Neuron (in vitro differentiated cells): ENCODE data around the gene OR2A1.
"Not testable (repeated sequence)": the region's sequence is repeated elsewhere in the genome, so short reads cannot be mapped to it uniquely, and the experiment has no call there.

Experiments used
- H2AFZ ChIP-seq: one replicate; pipeline ENCODE4 v1.6.1; 2013; ENCODE audit warnings: low read depth, mild to moderate bottlenecking, inconsistent platforms, low read length, moderate library complexity
- H3K27me3 ChIP-seq: one replicate; pipeline ENCODE4 v1.6.1; 2013; ENCODE audit warnings: low read length; ENCODE audit not compliant: insufficient read depth
- H3K36me3 ChIP-seq: one replicate; pipeline ENCODE4 v1.6.1; 2013; ENCODE audit warnings: low read length; ENCODE audit not compliant: insufficient read depth
- H3K4me1 ChIP-seq: one replicate; pipeline ENCODE4 v1.6.1; 2013; ENCODE audit warnings: low read length; ENCODE audit not compliant: insufficient read depth
- H3K4me3 ChIP-seq: 2 replicates; pipeline ENCODE4 v1.5.1; 2013; ENCODE audit warnings: mild to moderate bottlenecking, low read length, moderate library complexity
- H3K9me3 ChIP-seq: one replicate; pipeline ENCODE4 v1.6.1; 2013; ENCODE audit warnings: low read length

The OR2A1 gene, protein sequence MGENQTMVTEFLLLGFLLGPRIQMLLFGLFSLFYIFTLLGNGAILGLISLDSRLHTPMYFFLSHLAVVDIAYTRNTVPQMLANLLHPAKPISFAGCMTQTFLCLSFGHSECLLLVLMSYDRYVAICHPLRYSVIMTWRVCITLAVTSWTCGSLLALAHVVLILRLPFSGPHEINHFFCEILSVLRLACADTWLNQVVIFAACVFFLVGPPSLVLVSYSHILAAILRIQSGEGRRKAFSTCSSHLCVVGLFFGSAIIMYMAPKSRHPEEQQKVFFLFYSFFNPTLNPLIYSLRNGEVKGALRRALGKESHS

DNA sequence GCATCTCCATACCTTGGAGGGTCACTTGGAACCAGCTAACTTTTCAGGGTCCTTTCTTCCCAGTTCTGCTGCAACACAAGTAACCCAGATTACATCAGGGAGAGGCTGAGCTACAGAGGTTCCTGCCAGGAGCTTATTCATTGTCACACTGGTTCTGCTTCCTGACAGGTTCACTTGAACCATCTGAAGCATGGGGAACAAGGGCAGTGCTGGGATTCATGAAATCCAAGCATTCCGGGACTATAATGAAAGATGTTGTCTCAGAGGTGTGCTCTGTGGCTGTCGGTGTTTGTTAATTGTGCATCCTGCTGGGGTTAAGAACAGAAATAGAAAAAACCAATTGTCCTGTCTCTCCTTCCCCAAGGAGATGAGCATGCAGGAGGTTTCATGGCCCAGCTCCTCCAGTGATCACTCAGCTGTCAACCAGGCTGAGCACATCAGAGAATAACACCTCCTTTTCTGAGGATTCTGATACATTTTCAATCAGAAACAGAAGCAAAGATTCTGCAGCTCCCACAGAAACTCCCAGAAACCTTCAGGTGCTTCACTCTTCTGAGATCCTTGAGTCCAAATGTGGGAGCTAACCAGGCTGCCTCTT lies at the start of gene OR2A1:
OR2A1 (plus strand) TSS at position 548 of the 598 bp plus-strand sequence. CDS start 5,706 bp downstream, outside the sequence.
- not testable (repeated sequence) for H2AFZ ChIP-seq, H3K27me3 ChIP-seq, H3K4me1 ChIP-seq, H3K9me3 ChIP-seq, H3K36me3 ChIP-seq, H3K4me3 ChIP-seq

DNA sequence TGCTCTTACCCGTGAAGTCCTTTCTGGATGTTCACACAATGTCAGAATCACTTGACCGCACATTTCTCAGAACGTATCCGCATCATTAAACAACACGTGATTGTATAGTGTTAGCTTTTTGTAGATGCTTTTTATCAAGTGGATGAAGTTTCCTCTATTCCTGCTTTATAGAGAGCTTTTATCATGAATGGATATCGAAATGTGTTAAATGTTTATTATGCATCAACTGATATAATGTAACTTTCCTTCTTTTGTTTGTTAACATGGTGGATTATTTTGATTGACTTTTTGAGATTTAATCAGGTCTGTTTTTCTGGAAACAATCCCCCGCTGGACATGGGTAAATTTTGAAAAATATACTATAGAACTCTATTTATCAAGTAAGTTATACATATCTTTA lies 47.5 kb upstream of the OR2A1 start, which contains the start of gene OR2A7:
OR2A7 (minus strand) TSS at position 101 of the 400 bp plus-strand sequence. CDS start 5,164 bp downstream, outside the sequence.
- not testable (repeated sequence) for H3K9me3 ChIP-seq, H3K36me3 ChIP-seq, H3K4me3 ChIP-seq, H3K4me1 ChIP-seq, H2AFZ ChIP-seq, H3K27me3 ChIP-seq

DNA sequence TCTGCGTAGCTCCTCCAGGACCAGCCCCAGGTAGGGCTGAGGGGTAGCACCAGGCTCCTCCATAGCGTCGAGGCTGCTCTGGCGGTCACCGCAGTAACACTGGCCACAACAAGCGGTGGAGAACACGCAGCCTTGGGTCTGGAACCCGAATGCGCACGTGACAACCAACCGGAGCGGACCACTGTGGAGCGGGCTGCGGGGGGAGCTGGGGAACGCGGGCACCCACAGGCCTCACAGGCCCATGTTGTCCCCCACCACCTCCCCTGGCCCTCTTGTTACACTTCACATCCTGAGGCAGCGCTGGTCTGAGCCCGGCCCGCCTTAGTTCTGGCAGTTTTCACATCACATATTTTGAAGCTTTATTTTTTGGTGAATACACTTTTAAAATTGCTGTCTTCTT lies 43.0 kb upstream of the OR2A1 start, which contains the start of gene CTAGE8:
CTAGE8 (minus strand) TSS at position 101 of the 400 bp plus-strand sequence; CDS start at position 63, 38 bp downstream.
- H3K4me1 ChIP-seq = not testable (repeated sequence)

GRCh38 chr7:144275281-144275680 lies 36.9 kb upstream of the OR2A1 start:
- H3K4me3 ChIP-seq, H3K36me3 ChIP-seq, H3K9me3 ChIP-seq, H3K27me3 ChIP-seq, H3K4me1 ChIP-seq, H2AFZ ChIP-seq: not testable (repeated sequence)

More for the DNA sequence above, 43.0 kb upstream of the OR2A1 start, which contains the start of gene CTAGE8:
- not testable (repeated sequence) for H3K27me3 ChIP-seq, H3K36me3 ChIP-seq, H3K9me3 ChIP-seq, H2AFZ ChIP-seq, H3K4me3 ChIP-seq

- H3K27me3 ChIP-seq, H3K4me3 ChIP-seq, H3K4me1 ChIP-seq, H2AFZ ChIP-seq, H3K9me3 ChIP-seq, H3K36me3 ChIP-seq: not testable (repeated sequence)
Measured at GRCh38 chr7:144280010-144280409, 32.2 kb upstream of the OR2A1 start.

- not testable (repeated sequence) for H3K4me3 ChIP-seq, H2AFZ ChIP-seq, H3K27me3 ChIP-seq, H3K4me1 ChIP-seq, H3K36me3 ChIP-seq, H3K9me3 ChIP-seq
Measured at GRCh38 chr7:144281981-144282380, 30.2 kb upstream of the OR2A1 start.

DNA sequence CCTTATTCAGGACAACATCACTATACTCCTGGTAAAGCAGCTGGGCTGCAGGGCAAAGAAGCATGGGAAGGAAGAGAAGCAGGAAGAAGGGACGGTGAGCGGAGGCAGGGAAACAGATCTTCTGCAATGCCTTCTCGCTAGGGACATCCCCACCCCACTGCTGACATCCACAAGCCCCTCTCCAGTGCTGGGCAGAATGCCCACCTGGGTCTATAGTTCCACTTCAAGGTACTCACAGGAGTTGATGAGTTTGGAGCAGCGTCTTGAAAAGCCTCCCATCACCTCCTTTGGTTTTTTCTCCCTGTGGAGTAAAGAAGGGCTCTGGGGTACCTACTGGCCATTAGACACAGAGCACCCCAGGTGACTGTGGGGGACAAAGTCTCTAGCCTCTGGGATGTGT lies 29.7 kb upstream of the OR2A1 start:
- H3K27me3 ChIP-seq, H2AFZ ChIP-seq: not testable (repeated sequence)

GRCh38 chr7:144283716-144284115 lies 28.5 kb upstream of the OR2A1 start:
- not testable (repeated sequence) for H3K27me3 ChIP-seq, H3K36me3 ChIP-seq, H3K4me3 ChIP-seq, H3K4me1 ChIP-seq, H3K9me3 ChIP-seq, H2AFZ ChIP-seq

More for the DNA sequence above, 29.7 kb upstream of the OR2A1 start:
- not testable (repeated sequence) for H3K36me3 ChIP-seq, H3K4me1 ChIP-seq, H3K4me3 ChIP-seq, H3K9me3 ChIP-seq

DNA sequence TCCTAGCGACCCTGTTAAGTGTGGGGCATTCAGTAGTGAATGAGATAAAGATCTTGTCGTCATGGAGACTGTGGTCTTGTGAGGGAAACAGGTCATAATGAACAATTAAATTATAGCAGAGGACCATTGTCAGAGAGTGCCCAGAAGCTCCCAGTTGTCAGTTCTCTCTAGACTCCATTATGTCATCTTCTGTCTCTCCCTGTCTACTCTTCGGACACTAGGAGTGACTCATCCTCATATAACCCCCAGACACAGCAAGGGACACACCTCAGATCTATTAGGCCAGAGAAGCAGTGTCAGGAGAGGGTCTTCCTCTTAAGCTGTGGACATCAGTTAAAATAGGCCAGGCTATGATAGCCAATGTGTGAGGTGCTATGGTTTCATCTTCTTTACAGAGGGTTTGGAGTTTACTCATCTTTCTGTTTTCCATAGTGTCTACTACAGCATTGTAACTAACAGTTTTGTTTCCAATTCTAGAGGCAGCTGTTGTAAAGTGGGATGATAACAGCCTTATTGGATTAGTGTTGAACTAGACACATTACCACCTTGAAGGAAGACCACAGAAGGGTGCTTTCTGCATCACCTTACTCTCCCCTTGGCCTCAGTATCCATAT lies 24.9 kb upstream of the OR2A1 start:
- H3K9me3 ChIP-seq, H3K4me1 ChIP-seq, H3K4me3 ChIP-seq, H2AFZ ChIP-seq, H3K36me3 ChIP-seq, H3K27me3 ChIP-seq: not testable (repeated sequence)

DNA sequence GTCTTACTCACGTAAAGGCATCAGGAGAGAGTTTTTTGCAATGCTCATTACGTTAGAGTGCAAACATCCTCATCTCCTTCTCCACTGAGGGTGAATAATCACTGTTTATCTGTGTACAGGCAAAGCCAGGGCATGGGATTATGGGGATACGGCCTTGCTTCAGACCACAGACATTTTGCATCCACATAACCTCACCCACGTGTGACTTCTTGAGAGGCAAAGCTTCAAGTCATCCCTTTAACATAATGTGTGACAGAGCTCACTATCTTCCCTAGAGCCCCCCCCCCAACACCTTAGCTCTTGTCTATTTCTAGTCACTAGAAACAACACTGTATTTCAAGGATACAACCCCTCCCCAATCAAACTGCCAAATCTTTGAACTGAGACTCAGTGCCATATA lies 20.6 kb upstream of the OR2A1 start:
- H3K36me3 ChIP-seq, H3K9me3 ChIP-seq, H3K27me3 ChIP-seq, H3K4me3 ChIP-seq, H3K4me1 ChIP-seq, H2AFZ ChIP-seq: not testable (repeated sequence)

- H3K4me1 ChIP-seq, H3K9me3 ChIP-seq, H2AFZ ChIP-seq, H3K36me3 ChIP-seq, H3K27me3 ChIP-seq, H3K4me3 ChIP-seq: not testable (repeated sequence)
Measured at GRCh38 chr7:144292384-144293161, 19.6 kb upstream of the OR2A1 start.

DNA sequence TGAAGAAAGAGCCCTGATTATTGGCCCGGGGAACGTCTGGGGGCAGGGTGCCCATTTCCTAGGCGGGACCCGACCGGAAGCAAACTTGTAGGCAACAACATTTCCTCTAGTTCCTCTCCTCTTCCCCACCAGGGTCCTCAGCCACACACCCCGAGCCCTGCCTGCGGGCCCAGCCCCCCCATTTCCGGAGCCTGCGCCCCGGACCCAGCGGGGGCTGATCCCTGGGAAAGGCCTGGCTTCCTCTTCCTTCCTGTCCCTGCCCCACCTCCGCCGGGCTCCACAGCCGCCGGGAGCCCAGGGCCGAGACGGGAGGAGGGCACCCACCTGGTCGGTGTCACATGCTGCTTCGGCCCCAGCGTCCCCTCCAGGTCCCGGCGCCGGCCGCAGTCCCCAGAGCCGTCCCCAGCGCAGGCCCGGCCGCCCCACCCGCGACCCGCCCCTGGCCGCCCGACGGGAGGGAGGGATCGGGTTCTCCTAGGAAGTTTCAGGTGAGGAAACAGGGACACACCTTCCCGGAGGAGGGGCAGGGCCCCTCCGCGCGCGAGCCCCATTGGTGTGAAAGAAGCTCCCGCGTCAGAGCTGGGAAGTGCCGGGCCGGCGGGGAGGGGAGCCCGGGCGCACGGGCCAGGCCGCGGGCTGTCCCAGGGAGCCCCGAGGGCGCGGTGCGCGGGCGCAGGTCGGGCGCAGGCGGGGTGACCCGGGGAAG lies 18.3 kb upstream of the OR2A1 start:
- H3K4me3 ChIP-seq, H2AFZ ChIP-seq, H3K4me1 ChIP-seq, H3K36me3 ChIP-seq, H3K27me3 ChIP-seq, H3K9me3 ChIP-seq: not testable (repeated sequence)
